Measurements from ENCODE around the gene SCTR. TPM values are rescaled to one million over a fixed set of nuclear protein-coding genes. Genes with fewer than 3 reads are reported as not detected.

The SCTR gene
- total RNA-seq, 1 experiment from 2014 or later, result not detected

- Mint-ChIP-seq H3K36me3 (no peaks in the 10 kb centered on the region), H3K27me3 (ENCODE audit: low read depth) (peaks cover 60% of the 10 kb centered on the region), H3K4me3 (no peak overlapping the region), H3K9me3 (no peaks in the 10 kb centered on the region), H3K27ac (no peak overlapping the region), H3K4me1 (peaks cover 26% of the 10 kb centered on the region)
- DNase-seq (ENCODE audit: low spot score) (no peak), ATAC-seq (no peak)
- ChIA-PET POLR2A (no interaction called here), CTCF (interaction anchor here (1.0 to 2.2 kb wide), 3 partner anchors 11 to 25 kb away, joined by 4 to 12 read pairs (median 6); no protein-coding TSS in a partner anchor)
- no peak for TF ChIP-seq OVOL2 (CRISPR knock-in tag; IDR thresholded peaks at IDR 0.05; ENCODE audit: borderline replicate concordance)
Measured at GRCh38 chr2:119451336-119452050, 72.8 kb downstream of the SCTR start.

GRCh38 chr2:119449521-119449920 lies 74.8 kb downstream of the SCTR start:
- POLR2A ChIA-PET, result no interaction called here
- ATAC-seq (no peak), DNase-seq (ENCODE audit: low spot score) (no peak)
- no peak overlapping the region for H3K27ac Mint-ChIP-seq
- H3K27me3 Mint-ChIP-seq (ENCODE audit: low read depth), result peaks cover 60% of the 10 kb centered on the region
- no peaks in the 10 kb centered on the region for H3K9me3 Mint-ChIP-seq
- CTCF ChIA-PET, result interaction anchor here (2.0 kb wide), 1 partner anchor 26 kb away, joined by 9 read pairs; no protein-coding TSS in a partner anchor
- no peaks in the 10 kb centered on the region for H3K36me3 Mint-ChIP-seq
- no peak overlapping the region for H3K4me3 Mint-ChIP-seq
- TF ChIP-seq FOXP1 (CRISPR knock-in tag; IDR thresholded peaks at IDR 0.05; ENCODE audit: borderline replicate concordance) (no peak), ZNF121 (CRISPR knock-in tag; IDR thresholded peaks at IDR 0.05) (no peak), GRHL2 (CRISPR knock-in tag; IDR thresholded peaks at IDR 0.05; ENCODE audit: insufficient replicate concordance, severe bottlenecking) (no peak), TEAD4 (CRISPR knock-in tag; IDR thresholded peaks at IDR 0.05) (no peak), CREM (CRISPR knock-in tag; IDR thresholded peaks at IDR 0.05) (no peak), EMX1 (CRISPR knock-in tag; IDR thresholded peaks at IDR 0.05) (no peak), CBFB (CRISPR knock-in tag; IDR thresholded peaks at IDR 0.05; ENCODE audit: low read depth) (no peak), NFATC4 (CRISPR knock-in tag; IDR thresholded peaks at IDR 0.05) (no peak)
- peaks cover 35% of the 10 kb centered on the region for H3K4me1 Mint-ChIP-seq

GRCh38 chr2:119448427-119449141 lies 75.7 kb downstream of the SCTR start:
- POLR2A ChIA-PET, result no interaction called here
- Mint-ChIP-seq H3K36me3 (no peaks in the 10 kb centered on the region), H3K4me3 (no peak overlapping the region), H3K27me3 (ENCODE audit: low read depth) (peaks cover 60% of the 10 kb centered on the region), H3K9me3 (no peaks in the 10 kb centered on the region), H3K27ac (no peak overlapping the region), H3K4me1 (peaks cover 35% of the 10 kb centered on the region)
- DNase-seq (ENCODE audit: low spot score), result no peak
- TF ChIP-seq MYBL2 (CRISPR knock-in tag; IDR thresholded peaks at IDR 0.05) (no peak), STAT6 (CRISPR knock-in tag; conservative IDR thresholded peaks at IDR 0.05; ENCODE audit: low read depth) (no peak), TCF7 (CRISPR knock-in tag; IDR thresholded peaks at IDR 0.05; ENCODE audit: low read depth) (no peak), PRDM15 (CRISPR knock-in tag; IDR thresholded peaks at IDR 0.05) (no peak), SMAD4 (CRISPR knock-in tag; IDR thresholded peaks at IDR 0.05) (no peak), NFATC4 (CRISPR knock-in tag; IDR thresholded peaks at IDR 0.05) (no peak), ZSCAN18 (CRISPR knock-in tag; IDR thresholded peaks at IDR 0.05) (no peak), PREB (CRISPR knock-in tag; IDR thresholded peaks at IDR 0.05; ENCODE audit: borderline replicate concordance) (no peak), ARID4B (CRISPR knock-in tag; IDR thresholded peaks at IDR 0.05; ENCODE audit: borderline replicate concordance) (no peak)
- ATAC-seq, result no peak
- CTCF ChIA-PET, result interaction anchor here (1.2 to 2.0 kb wide), 2 partner anchors 27 to 69 kb away, joined by 5 to 9 read pairs; no protein-coding TSS in a partner anchor
